ENCODE measurements around the gene DHRS4. TPM values are rescaled to one million over a fixed set of nuclear protein-coding genes. Genes with fewer than 3 reads are reported as not detected.
A peak's percentile ranks its signal among the peaks of the same experiment; 100 is the strongest.

DHRS4 gene
- total and polyA plus RNA-seq, 2 of the 13 experiments (the other 11 are each of a cell fraction or from before 2014, with no cell fraction given), result 23.9 to 45.1 TPM

- TF ChIP-seq CSRNP2 (CRISPR knock-in tag; conservative IDR thresholded peaks at IDR 0.05; ENCODE audit: low read depth) (no peak), ZFP36L1 (CRISPR knock-in tag; IDR thresholded peaks at IDR 0.05) (no peak), ZNF17 (CRISPR knock-in tag; IDR thresholded peaks at IDR 0.05) (no peak), ZNF503 (CRISPR knock-in tag; IDR thresholded peaks at IDR 0.05) (no peak), POLR2AphosphoS5 (IDR thresholded peaks at IDR 0.05; ENCODE audit: low read depth, low read length) (no peak), ZBTB33 (CRISPR knock-in tag; IDR thresholded peaks at IDR 0.05) (peak; percentile 62; the same call in 1 of the 2 replicates), TFDP1 (CRISPR knock-in tag; IDR thresholded peaks at IDR 0.05; ENCODE audit: borderline replicate concordance) (no peak), MYNN (CRISPR knock-in tag; IDR thresholded peaks at IDR 0.05; ENCODE audit: low read depth) (no peak; the same call in 1 of the 2 replicates), ZNF562 (CRISPR knock-in tag; IDR thresholded peaks at IDR 0.05; ENCODE audit: borderline replicate concordance) (no peak), ATM (IDR thresholded peaks at IDR 0.05; ENCODE audit: borderline replicate concordance) (no peak), ZBTB39 (CRISPR knock-in tag; IDR thresholded peaks at IDR 0.05) (no peak), ZXDC (CRISPR knock-in tag; IDR thresholded peaks at IDR 0.05) (no peak), RBAK (CRISPR knock-in tag; IDR thresholded peaks at IDR 0.05) (no peak), ZNF777 (CRISPR knock-in tag; IDR thresholded peaks at IDR 0.05) (peak; percentile 53; the same call in 1 of the 2 replicates), XRCC5 (optimal IDR thresholded peaks at IDR 0.05; ENCODE audit: low read length) (peak; percentile 65), KMT2A (CRISPR knock-in tag; IDR thresholded peaks at IDR 0.05) (peak; percentile 20; the same call in 1 of the 2 replicates), YEATS4 (CRISPR knock-in tag; IDR thresholded peaks at IDR 0.05; ENCODE audit: borderline replicate concordance) (no peak)
Observed at GRCh38 chr14:24013654-24014514, 60.3 kb downstream of the DHRS4 start (continued).
